Choroid plexus epithelial cell (primary cell): ENCODE measurements around the gene SHLD2.
A peak's percentile ranks its signal among the peaks of the same experiment; 100 is the strongest.
"Not testable (repeated sequence)": the region's sequence is repeated elsewhere in the genome, so short reads cannot be mapped to it uniquely, and the experiment has no call there.

Experiments
- DNase-seq: peaks from one replicate; pipeline ENCODE4 v3.0.0-alpha.2; 2010; ENCODE audit warnings: low read depth
- H3K4me3 ChIP-seq: 2 replicates; pipeline ENCODE4 v1.5.1; 2011; ENCODE audit warnings: low read depth, mild to moderate bottlenecking, control low read depth, low read length, moderate library complexity
- CTCF ChIP-seq: conservative IDR thresholded peaks from 2 replicates; pipeline ENCODE4 v1.5.1; 2011; ENCODE audit warnings: low read depth, mild to moderate bottlenecking, control low read depth, inconsistent platforms, low read length, moderate library complexity

Gene SHLD2

GRCh38 chr10:87090779-87091178, 4.2 kb upstream of the SHLD2 start:
- no peak for TF ChIP-seq CTCF
- H3K4me3 ChIP-seq = no peak overlapping the region
- DNase-seq = no peak

- no peak for TF ChIP-seq CTCF
- H3K4me3 ChIP-seq = peak overlapping the region; percentile 86
- peak; percentile 67 for DNase-seq
Observed at GRCh38 chr10:87092376-87092860, 2.6 kb upstream of the SHLD2 start.

- peak overlapping the region; percentile 86 for H3K4me3 ChIP-seq
- no peak for TF ChIP-seq CTCF
- peak; percentile 60 for DNase-seq
Observed at GRCh38 chr10:87092861-87093631, 2.0 kb upstream of the SHLD2 start.

GRCh38 chr10:87093632-87094372, 1.2 kb upstream of the SHLD2 start:
- peak; percentile 38 for DNase-seq
- no peak for TF ChIP-seq CTCF
- H3K4me3 ChIP-seq = peak overlapping the region; percentile 86

- peak overlapping the region; percentile 86 for H3K4me3 ChIP-seq
- DNase-seq = peak; percentile 88
- no peak for TF ChIP-seq CTCF
Observed at GRCh38 chr10:87095236-87095945, 385 bp downstream of the SHLD2 start.

- no peak for DNase-seq
- no peak for TF ChIP-seq CTCF
Observed at GRCh38 chr10:87101996-87102395, 7.0 kb downstream of the SHLD2 start.

GRCh38 chr10:87104727-87105126, 9.7 kb downstream of the SHLD2 start:
- DNase-seq, H3K4me3 ChIP-seq: not testable (repeated sequence)

More at GRCh38 chr10:87101996-87102395, 7.0 kb downstream of the SHLD2 start:
- H3K4me3 ChIP-seq = no peak overlapping the region
